GM19035 (cell line): Measurements from ENCODE around the gene CLDN18.
A peak's percentile ranks its signal among the peaks of the same experiment; 100 is the strongest.

Source experiments
- ATAC-seq: cut with Tn5 transposase; IDR thresholded peaks from one replicate; pipeline ENCODE4 v1.9.1; 2021; ENCODE audit not compliant: unreplicated experiment

Gene CLDN18

GRCh38 chr3:138009476-138010272 is at the start of gene CLDN18:
Gene CLDN18, plus strand, starts transcription at chr3:138010165. Its CDS starts 61 bp downstream, at chr3:138010226.
- no peak for ATAC-seq

- ATAC-seq: no peak
Measured at GRCh38 chr3:137962251-137962650, 47.7 kb upstream of the CLDN18 start.

- ATAC-seq: no peak
Measured at GRCh38 chr3:137963463-137963862, 46.5 kb upstream of the CLDN18 start.

DNA sequence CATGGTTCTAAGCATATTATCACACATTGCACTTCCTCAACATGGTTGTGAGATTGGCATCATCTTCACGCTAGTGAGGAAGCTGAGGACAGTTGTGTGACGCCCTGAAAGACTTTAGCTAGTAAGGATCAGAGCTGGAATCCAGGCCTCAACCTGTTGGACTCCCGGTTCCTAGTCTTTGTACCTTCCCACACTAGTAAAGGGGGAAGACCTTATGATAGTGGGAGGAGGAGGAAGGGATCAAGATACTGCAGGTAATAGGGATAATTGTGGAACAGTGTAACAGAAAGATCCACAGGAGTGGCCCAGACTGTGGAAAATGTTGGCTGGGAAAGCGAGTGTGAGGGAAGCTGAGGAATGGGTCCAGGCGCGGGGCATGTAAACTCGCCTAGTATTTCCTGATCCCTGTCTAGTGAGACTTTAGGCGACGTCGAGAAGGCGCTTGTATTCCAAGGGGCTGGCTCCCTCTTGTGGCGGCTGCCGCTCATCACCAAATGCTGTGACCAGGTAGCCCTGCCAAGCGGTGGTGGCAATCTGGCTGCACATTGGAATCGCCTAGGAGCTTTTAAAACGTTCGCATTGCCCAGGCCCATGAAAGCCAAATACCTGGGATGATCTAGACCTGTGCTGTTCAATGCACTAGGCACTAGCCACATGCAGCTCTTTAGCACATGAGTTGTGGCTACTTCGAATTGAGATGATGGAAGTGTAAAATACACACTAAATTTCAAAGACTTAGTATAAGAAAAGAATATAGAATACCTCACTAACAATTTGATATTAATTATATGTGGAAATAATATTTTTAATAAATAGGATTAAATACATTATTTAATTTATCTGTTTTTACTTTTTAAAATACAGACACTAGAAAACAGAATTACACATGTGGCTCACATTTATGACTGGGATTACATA is 38.8 kb upstream of the CLDN18 start:
- ATAC-seq: peak; percentile 98

- ATAC-seq: no peak
Measured at GRCh38 chr3:137972396-137972795, 37.6 kb upstream of the CLDN18 start.

GRCh38 chr3:137978328-137978727 is 31.6 kb upstream of the CLDN18 start:
- no peak for ATAC-seq

DNA sequence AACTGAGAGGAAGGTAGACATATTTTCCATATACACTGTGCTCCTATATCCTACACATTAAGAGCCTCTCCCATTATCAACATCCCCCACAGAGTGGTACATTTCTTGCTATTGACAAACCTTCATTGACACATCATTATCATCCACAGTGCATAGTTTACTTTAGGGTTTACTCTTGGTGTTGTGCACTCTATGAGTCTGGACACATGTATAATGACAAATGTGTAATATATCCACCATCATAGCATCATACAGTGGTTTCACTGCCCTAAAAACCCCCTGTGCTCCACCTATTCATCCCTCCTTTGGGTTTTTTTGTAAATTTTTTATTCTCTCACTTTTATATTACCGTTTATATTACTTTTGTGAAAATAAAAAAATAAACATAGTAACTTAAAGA is 22.2 kb upstream of the CLDN18 start:
- no peak for ATAC-seq

DNA sequence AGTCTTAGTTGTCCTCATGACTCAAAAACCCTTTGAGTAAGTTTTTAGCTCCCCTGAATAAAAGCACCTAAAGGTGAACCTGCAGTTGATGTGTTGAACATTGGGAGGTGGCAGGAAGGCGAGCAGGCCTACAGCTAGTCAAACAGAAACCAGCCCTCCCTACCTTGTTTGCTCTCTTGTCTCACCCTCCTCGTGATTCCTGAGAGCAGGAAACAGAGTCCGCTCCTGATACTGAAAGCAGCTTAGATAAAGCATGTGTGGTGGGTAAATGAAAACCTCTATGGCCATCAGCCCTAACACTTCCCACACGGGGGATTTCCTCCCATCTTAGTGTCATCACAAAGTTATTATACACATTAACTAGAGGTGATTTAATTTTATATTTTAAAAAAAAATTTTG is 21.8 kb upstream of the CLDN18 start:
- ATAC-seq: peak; percentile 76

DNA sequence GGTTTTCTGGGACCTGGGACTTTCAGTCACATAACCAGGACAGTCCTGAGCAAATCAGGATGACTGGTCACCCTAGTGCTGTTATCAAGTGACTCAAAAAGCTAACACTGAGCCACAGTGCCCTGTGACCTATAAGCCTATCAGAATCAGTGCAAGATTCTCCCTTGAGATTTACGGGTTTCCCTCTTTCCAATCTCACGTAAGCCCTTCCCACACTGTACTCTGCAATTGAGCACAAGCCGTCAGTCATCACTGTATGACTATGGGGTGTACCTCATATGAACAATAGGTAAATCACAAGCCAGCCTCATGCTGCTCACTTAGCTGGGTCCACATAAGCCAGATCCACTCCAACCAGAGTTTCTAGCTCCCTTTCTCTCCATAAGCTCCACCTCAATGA is 21.0 kb upstream of the CLDN18 start:
- ATAC-seq: peak; percentile 69

DNA sequence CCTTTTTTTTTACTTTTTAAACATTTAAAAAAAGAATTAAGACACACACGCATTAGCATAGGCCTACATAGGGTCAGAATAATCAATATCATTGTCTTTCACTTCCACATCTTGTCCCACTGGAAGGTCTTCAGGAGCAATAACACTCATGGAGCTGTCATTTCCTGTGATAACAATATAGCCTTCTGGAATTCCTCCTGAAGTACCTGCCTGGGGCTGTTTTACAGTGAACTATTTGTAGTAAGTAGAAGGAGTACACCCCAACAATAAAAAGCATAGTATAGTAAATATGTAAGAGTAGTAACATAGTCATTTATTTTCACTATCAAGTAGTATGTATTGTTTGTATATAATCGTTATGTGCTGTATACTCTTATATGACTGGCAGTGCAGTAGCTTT is 19.5 kb upstream of the CLDN18 start:
- ATAC-seq: no peak

GRCh38 chr3:137992592-137992991 is 17.4 kb upstream of the CLDN18 start:
- no peak for ATAC-seq

DNA sequence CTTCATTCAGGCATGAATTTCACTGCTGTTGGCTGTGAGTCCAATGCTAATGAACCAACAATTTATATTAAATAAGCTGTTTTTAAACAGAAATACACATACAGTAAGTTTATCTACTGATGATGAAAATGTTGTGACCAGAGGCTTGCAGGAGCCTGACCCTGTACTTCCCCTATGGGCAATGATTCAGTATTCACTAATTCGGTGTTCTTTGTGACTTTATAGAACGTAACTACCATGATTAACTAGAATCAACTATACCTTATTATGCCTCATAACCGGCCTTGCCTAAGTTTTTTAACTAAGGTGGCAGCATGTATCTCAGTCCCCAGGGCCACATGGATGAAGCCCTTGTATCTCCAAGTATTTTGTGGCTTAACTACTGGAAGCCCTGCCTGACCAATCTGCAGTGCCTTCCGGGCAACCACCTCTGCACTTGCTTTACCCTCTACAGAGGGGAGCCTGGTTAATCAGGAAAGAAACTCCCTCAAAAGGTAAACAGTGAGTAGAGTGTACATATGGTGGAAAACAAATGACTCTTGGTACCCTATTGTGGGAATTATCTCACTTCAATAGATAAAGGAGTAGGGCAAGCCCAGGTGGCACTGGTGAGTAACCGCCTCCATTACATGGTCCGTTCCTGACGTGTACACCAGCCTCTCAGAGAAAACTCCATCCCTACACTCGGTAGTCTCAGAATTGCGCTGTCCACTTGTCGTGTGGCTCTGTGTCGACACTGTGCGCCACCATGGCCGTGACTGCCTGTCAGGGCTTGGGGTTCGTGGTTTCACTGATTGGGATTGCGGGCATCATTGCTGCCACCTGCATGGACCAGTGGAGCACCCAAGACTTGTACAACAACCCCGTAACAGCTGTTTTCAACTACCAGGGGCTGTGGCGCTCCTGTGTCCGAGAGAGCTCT is 11.6 kb upstream of the CLDN18 start:
- no peak for ATAC-seq

DNA sequence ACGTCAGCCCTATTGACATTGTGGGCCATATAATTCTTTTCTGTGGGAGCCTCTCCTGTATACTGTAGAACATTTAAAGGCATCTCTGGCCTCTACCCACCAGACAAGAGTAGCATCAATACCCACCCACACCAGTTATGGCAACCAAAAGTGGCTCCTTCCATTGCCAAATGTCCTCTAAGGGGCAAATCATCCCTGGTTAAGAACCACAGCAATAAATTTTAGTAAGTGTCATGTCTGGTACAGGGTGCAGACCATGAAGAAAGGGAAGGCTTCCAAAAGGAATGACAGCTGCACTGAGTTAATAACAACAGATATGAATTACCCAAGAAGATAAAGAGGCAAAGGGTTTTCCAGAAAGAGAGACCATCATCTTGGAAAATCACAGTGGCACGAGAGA is 6.9 kb upstream of the CLDN18 start:
- ATAC-seq: no peak

DNA sequence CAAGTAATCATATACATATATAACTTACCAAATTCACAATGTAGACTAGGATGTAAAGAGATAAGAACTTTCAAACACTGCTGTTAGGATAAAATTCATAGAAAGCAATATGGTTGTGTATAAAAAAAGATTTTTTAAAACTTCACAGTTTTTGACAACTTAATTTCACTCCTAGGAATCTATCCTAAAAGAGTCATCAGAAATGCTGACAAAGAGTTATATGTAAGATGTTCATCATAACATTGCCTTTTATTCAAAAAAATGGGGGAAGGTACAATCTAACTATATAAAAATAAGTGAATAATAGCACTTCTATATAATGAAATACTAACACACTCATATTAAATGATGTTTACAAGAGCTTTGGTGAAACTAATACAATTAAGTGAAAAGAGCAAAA is 4.3 kb upstream of the CLDN18 start:
- ATAC-seq: no peak

GRCh38 chr3:138007898-138008297 is 2.1 kb upstream of the CLDN18 start:
- ATAC-seq: no peak

DNA sequence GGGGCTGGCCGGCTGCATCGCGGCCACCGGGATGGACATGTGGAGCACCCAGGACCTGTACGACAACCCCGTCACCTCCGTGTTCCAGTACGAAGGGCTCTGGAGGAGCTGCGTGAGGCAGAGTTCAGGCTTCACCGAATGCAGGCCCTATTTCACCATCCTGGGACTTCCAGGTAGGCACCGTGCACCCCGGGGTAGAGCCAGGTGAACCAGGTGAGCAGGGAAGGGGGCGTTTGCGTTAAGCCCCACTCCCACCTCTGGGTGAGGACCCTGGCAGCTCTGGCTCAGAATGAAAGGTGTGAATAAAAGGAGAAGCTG is 267 bp downstream of the CLDN18 start:
- no peak for ATAC-seq

DNA sequence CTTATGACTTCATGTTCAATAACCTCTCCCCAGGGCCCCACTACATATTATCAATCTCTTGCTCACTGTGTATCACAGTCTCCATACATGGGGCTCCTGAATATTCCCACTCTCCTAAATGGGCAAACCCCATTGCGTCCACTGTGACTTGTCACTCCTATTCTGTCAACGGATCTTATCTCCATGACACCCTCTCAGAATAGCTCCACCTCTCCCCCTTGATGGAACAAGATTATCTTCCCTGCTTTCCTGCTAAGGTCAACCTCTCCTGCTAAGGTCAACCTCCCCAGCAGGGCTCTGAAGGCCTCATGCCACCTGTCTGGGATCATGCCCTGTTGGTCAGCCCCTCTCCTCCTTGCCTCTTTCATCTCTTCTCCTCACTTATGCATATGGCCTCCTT is 1.8 kb downstream of the CLDN18 start:
- no peak for ATAC-seq

DNA sequence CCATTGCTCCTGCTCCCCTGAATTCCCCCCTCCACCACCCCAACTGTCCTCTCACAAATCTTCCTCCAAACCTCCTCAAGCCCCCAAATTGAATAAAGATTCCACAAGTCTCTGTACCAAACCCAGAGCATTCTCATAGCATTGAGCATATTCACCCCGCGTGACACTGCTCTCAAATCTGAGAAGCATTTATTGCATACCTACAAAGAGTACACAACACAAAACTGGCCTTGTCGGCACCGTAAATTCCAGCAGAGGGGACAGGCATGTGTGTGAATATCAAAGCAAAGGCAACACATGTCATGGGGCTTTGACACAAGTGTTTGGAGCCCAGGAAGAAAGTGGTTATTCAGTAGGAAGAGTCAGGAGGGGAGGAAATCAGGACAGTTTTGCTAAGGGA is 2.6 kb downstream of the CLDN18 start:
- ATAC-seq: no peak

DNA sequence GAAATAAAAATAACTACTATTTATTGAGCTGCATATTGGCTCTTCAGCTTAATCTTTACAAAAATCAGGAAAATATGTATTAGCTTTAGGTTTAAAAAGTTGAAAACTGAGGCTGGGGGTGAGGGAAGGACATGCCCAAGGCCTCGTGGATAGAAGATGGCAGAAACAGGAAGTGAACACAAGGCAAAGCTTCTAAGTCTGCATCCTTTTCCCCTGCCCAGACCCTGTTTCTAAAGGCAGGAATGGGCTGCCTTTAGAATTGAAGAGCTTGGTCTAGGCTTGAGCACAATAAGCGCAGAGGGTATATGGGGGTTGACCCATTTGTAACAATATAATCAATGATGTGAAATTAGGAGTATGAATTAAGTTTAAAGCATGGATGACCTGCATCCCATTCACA is 6.1 kb downstream of the CLDN18 start:
- ATAC-seq: no peak

DNA sequence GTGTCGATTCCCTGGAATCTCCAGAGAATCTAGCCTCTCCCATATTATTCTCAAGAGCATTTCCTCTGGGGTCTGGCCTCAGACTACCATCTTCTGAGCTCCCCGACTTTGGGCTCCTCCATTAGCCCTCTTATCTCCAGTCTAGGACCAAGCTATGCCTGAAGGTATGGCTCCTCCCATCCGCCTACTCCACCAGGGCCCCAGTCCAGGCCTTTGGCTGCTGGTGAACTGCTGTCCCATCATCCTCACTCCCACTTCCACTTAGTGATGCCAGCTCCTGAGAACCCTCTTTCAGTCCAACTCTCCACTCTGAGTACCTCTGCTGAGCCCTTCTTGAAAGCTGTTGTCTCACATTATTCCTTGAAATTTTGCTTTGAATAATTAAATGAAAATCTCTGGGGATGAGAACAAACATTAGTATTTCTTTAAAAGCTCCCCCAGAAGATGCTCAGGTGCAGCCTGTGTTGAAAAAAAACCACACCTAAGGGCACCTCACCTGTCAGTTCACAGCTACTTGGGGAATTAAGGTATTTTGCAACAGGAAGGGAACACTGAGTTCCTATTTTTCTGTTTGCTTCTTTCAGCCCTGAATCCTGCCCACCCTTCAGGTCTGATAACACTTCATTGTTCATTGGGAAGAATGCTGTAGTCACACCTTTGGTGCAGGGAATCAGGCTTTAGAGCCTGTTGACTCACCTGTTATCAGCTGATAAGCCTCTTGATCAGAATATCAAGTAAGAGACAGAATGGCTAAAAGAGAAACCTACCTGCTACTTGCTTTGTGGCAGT is 9.5 kb downstream of the CLDN18 start:
- no peak for ATAC-seq
